Lower leg skin (tissue), 3 donors: ENCODE measurements around the gene MED20.

Source experiments
- CTCF ChIP-seq, 3 donors: fragments of 450-650 bp; IDR thresholded peaks; one replicate each; pipeline ENCODE4 v1.5.1; 2016; ENCODE audit warnings: antibody characterized with exemption in 3 of 3, mild to moderate bottlenecking in 3 of 3, moderate library complexity in 2 of 3
- POLR2A ChIP-seq, 2 donors: fragments of 450-650 bp; IDR thresholded peaks; one replicate each; pipeline ENCODE4 v1.6.1; 2016 to 2017; ENCODE audit warnings: antibody characterized with exemption in 2 of 2, mild to moderate bottlenecking in 1 of 2, moderate library complexity in 1 of 2

GRCh38 chr6:41927253-41927652, 6.3 kb upstream of the MED20 start:
- TF ChIP-seq CTCF (IDR thresholded peaks at IDR 0.05) (no peak), POLR2A (IDR thresholded peaks at IDR 0.05) (no peak)
